Upper lobe of left lung (tissue), 4 donors: ENCODE data around the gene DUOXA1.

Experiments
- POLR2A ChIP-seq, 4 donors: fragments of 450-650 bp; IDR thresholded peaks; one replicate each; pipeline ENCODE4 v1.5.1; 2016 to 2017; ENCODE audit warnings: antibody characterized with exemption in 4 of 4, mild to moderate bottlenecking in 2 of 4
- TF ChIP-seq, protein P1 (sequence below), 6 experiments: fragments of 450-650 bp in 4 of 6; fragments of 200-600 bp in 2 of 6; sonication (generic) in 2 of 6; IDR thresholded peaks; one replicate each; pipeline ENCODE4 v1.5.1; 2016 to 2019; ENCODE audit warnings: antibody characterized with exemption in 6 of 6

DNA sequence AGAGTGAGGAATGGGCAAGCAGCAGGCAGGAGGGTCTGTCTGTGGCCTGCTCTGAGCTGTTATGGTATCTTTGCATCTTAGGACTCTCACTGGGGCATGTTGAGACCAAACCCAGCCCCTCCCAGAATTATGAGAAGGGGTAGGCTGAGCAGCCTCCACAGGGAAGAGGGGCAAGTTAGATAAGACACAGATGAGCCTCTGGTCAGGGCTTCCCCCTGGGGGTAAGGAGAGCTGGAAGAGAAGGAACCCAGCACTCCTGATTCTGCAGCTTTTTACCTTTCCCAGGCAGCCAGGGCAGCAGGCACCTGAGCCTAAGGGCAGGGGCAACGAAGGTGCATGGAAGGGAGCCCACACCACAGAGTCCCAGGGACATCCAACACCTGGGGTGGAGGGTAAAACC, 19.4 kb upstream of the DUOXA1 start:
- TF ChIP-seq, protein P1, sequence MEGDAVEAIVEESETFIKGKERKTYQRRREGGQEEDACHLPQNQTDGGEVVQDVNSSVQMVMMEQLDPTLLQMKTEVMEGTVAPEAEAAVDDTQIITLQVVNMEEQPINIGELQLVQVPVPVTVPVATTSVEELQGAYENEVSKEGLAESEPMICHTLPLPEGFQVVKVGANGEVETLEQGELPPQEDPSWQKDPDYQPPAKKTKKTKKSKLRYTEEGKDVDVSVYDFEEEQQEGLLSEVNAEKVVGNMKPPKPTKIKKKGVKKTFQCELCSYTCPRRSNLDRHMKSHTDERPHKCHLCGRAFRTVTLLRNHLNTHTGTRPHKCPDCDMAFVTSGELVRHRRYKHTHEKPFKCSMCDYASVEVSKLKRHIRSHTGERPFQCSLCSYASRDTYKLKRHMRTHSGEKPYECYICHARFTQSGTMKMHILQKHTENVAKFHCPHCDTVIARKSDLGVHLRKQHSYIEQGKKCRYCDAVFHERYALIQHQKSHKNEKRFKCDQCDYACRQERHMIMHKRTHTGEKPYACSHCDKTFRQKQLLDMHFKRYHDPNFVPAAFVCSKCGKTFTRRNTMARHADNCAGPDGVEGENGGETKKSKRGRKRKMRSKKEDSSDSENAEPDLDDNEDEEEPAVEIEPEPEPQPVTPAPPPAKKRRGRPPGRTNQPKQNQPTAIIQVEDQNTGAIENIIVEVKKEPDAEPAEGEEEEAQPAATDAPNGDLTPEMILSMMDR (IDR thresholded peaks at IDR 0.05) = no peak
- no peak for TF ChIP-seq POLR2A (IDR thresholded peaks at IDR 0.05)
